Endothelial cell of umbilical vein (primary cell): ENCODE data around the gene ALDH5A1. TPM values are rescaled to one million over a fixed set of nuclear protein-coding genes. Genes with fewer than 3 reads are reported as not detected.

Source experiments
- BruUV-seq: library from RNA; stranded (reverse); fragments of 400-500 nt; replicated peaks from 2 replicates; lab custom pipeline; 2021; lab: Mats Ljungman, UMichigan
- CTCF ChIA-PET: fragments of 300-600, 350-600 bp; sonication (Branson Sonifier 250); formaldehyde crosslinking; loops from one replicate; lab custom pipeline; 2021; ENCODE audit warnings: antibody characterized with exemption, inconsistent platforms; lab: Charles Lee
- POLR2A ChIA-PET: fragments of 300-600, 350-600 bp; sonication (Branson Sonifier 250); formaldehyde crosslinking; loops from one replicate; lab custom pipeline; 2021; ENCODE audit warnings: antibody characterized with exemption, inconsistent platforms; lab: Charles Lee
- DNase-seq: peaks from one replicate; pipeline ENCODE4 v3.0.0-alpha.2; 2011; ENCODE audit warnings: low read depth, low spot score
- FAIRE-seq: peaks from 2 replicates; lab custom pipeline; 2011; peaks lifted over from hg19 to GRCh38; lab: Jason Lieb, UNC
- H2AFZ ChIP-seq: 2 replicates; pipeline ENCODE4 v1.6.0; 2012; ENCODE audit warnings: low read depth, low read length, control low read depth, inconsistent platforms
- H3K27ac ChIP-seq: 2 replicates; pipeline ENCODE4 v1.5.1; 2011; ENCODE audit warnings: low read depth, mild to moderate bottlenecking, control low read depth, low read length, moderate library complexity; ENCODE audit not compliant: insufficient read depth
- H3K27me3 ChIP-seq, 2 experiments: 2 replicates each; pipeline versions ENCODE4 v1.6.0 to v1.6.1; 2011; ENCODE audit warnings: low read length in 2 of 2, mixed read lengths in 1 of 2; ENCODE audit not compliant: control insufficient read depth in 2 of 2, insufficient read depth in 2 of 2
- H3K36me3 ChIP-seq, 2 experiments: 2 replicates in 1 of 2; 3 replicates in 1 of 2; pipeline ENCODE4 v1.5.1; 2011; ENCODE audit warnings: low read length in 2 of 2, mild to moderate bottlenecking in 1 of 2, moderate library complexity in 1 of 2; ENCODE audit not compliant: control insufficient read depth in 2 of 2, insufficient read depth in 2 of 2; ENCODE audit errors: extremely low read depth in 1 of 2
- H3K4me1 ChIP-seq: 3 replicates; pipeline ENCODE4 v1.5.1; 2011; ENCODE audit warnings: mild to moderate bottlenecking, low read length; ENCODE audit not compliant: control insufficient read depth, insufficient read depth; ENCODE audit errors: extremely low read depth
- H3K4me2 ChIP-seq: 2 replicates; pipeline ENCODE4 v1.6.1; 2011; ENCODE audit warnings: low read length, control low read depth, mixed read lengths; ENCODE audit not compliant: insufficient read depth
- H3K4me3 ChIP-seq, 3 experiments: fragments of 200-600 bp in 1 of 3; sonication (generic), shearing (Covaris generic) in 1 of 3; replicated peaks in 1 of 3; 2 replicates each; pipeline ENCODE4 v1.5.1; 2011 to 2016; ENCODE audit warnings: control low read depth in 3 of 3, low read length in 3 of 3, mild to moderate bottlenecking in 2 of 3, inconsistent platforms in 1 of 3, low read depth in 1 of 3, moderate library complexity in 1 of 3; ENCODE audit not compliant: insufficient read depth in 1 of 3
- H3K79me2 ChIP-seq: 2 replicates; pipeline ENCODE4 v1.6.0; 2012; ENCODE audit warnings: low read length, inconsistent platforms; ENCODE audit not compliant: control insufficient read depth, insufficient read depth
- H3K9ac ChIP-seq: replicated peaks from 2 replicates; pipeline ENCODE3; 2011; ENCODE audit warnings: low read length, control low read depth; ENCODE audit not compliant: insufficient read depth; ENCODE audit errors: extremely low read depth
- H3K9me1 ChIP-seq: replicated peaks from 3 replicates; pipeline ENCODE4 v1.6.0; 2011; ENCODE audit warnings: mild to moderate bottlenecking, low read length; ENCODE audit not compliant: control insufficient read depth, insufficient read depth; ENCODE audit errors: extremely low read depth
- H3K9me3 ChIP-seq: replicated peaks from 2 replicates; pipeline ENCODE4 v1.5.1; 2012; ENCODE audit warnings: low read length, inconsistent platforms; ENCODE audit not compliant: control insufficient read depth, insufficient read depth
- H4K20me1 ChIP-seq: replicated peaks from 2 replicates; pipeline ENCODE3; 2011; ENCODE audit warnings: mild to moderate bottlenecking, low read length; ENCODE audit not compliant: control insufficient read depth, insufficient read depth; ENCODE audit errors: extremely low read depth
- EZH2 ChIP-seq: IDR thresholded peaks from 2 replicates; pipeline ENCODE4 v1.6.1; 2012; ENCODE audit warnings: borderline replicate concordance, low read depth, mild to moderate bottlenecking, moderate library complexity, low read length, inconsistent platforms; ENCODE audit not compliant: severe bottlenecking
- GATA2 ChIP-seq: IDR thresholded peaks from 2 replicates; pipeline ENCODE4 v1.7.0; 2011; ENCODE audit warnings: low read depth, mild to moderate bottlenecking, moderate library complexity, mixed read lengths, low read length; ENCODE audit not compliant: insufficient read length, insufficient read depth
- JUN ChIP-seq: IDR thresholded peaks from 2 replicates; pipeline ENCODE4 v1.6.1; 2011; ENCODE audit warnings: borderline replicate concordance, low read depth; ENCODE audit not compliant: insufficient read length, insufficient read depth
- dilution Hi-C: fragments of 300-500 bp; cut with MboI; formaldehyde crosslinking; loops from one replicate; pipeline ENCODE4 v1.15.0; 2019; ENCODE audit warnings: low sequenced_read_pairs; ENCODE audit not compliant: extremely low pct_ligation_motif_present
- intact Hi-C: fragments of 100-400 bp; cut with micrococcal nuclease; formaldehyde crosslinking; loops from one replicate; pipeline ENCODE4 v1.10.0; 2022
- polyA plus RNA-seq, 4 experiments: library from polyadenylated mRNA; depleted of rRNA in 3 of 4; stranded (reverse) in 3 of 4; unstranded in 1 of 4; fragments of >200 nt; gene quantifications; 2 replicates each; pipeline versions ENCODE4 v1.2.1 to v1.2.3, GENCODE V29; 2011 to 2012; ENCODE audit warnings: missing spikeins in 1 of 4
- total RNA-seq: library from RNA; stranded (reverse); gene quantifications from 2 replicates; pipeline ENCODE4 v1.2.3, GENCODE V29; 2021
- TF ChIP-seq, protein P1 (sequence below), 2 donors: IDR thresholded peaks; 1 replicate in 1 of 2; 2 replicates in 1 of 2; pipeline ENCODE4 v1.5.1; 2011; ENCODE audit warnings: low read length in 2 of 2, mild to moderate bottlenecking in 2 of 2, moderate library complexity in 2 of 2, control low read depth in 1 of 2, inconsistent platforms in 1 of 2, low read depth in 1 of 2; ENCODE audit not compliant: insufficient read depth in 1 of 2; ENCODE audit errors: extremely low read depth in 1 of 2
- TF ChIP-seq, protein P2 (sequence below): IDR thresholded peaks from 2 replicates; pipeline ENCODE4 v1.6.1; 2011; ENCODE audit not compliant: insufficient read depth, insufficient read length

Gene ALDH5A1
- total and polyA plus RNA-seq, 2 donors (not counting 3 experiments of a cell fraction or from before 2014, with no cell fraction given): 0.51 to 1.1 TPM

DNA sequence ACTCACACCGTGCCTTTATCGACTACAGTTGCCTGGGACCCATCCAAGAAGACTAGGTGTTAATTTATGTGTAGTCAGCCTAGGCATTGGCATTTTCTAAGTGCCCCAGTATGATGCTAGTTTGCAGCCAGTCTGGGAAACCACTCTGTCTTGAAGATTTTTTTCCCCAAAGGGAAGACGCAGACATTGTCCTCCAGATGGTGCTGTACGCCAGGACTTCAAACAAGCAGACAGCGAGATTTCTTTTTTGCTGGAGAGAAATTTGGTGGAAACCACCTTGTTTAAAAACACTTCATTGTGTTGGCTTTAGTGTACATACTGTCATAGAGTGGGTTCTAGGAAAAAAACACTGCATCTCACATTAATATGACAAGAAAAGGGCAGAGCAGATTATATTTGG lies 30.0 kb downstream of the ALDH5A1 start:
- FAIRE-seq: peak; percentile 76
- BruUV-seq: no TSS peak
- H3K36me3 ChIP-seq: no peaks in the 10 kb centered on the region
- no peaks in the 10 kb centered on the region for H3K79me2 ChIP-seq
- ChIA-PET CTCF (interaction anchor here (1.1 kb wide), 1 partner anchor 242 kb away, joined by 4 read pairs; no protein-coding TSS in a partner anchor), POLR2A (no interaction called here)
- no peaks in the 10 kb centered on the region for H3K4me1 ChIP-seq
- H3K9me3 ChIP-seq: no peaks in the 10 kb centered on the region
- intact Hi-C loops: loop anchor here (2.0 kb wide), 1 partner anchor 170 kb away; no protein-coding TSS in a partner anchor
- H3K27me3 ChIP-seq: no peaks in the 10 kb centered on the region
- no peaks in the 10 kb centered on the region for H4K20me1 ChIP-seq
- no peak overlapping the region for H3K9ac ChIP-seq
- no peak overlapping the region for H2AFZ ChIP-seq
- peak; percentile 9 for DNase-seq
- TF ChIP-seq EZH2: no peak
- TF ChIP-seq, protein P1, sequence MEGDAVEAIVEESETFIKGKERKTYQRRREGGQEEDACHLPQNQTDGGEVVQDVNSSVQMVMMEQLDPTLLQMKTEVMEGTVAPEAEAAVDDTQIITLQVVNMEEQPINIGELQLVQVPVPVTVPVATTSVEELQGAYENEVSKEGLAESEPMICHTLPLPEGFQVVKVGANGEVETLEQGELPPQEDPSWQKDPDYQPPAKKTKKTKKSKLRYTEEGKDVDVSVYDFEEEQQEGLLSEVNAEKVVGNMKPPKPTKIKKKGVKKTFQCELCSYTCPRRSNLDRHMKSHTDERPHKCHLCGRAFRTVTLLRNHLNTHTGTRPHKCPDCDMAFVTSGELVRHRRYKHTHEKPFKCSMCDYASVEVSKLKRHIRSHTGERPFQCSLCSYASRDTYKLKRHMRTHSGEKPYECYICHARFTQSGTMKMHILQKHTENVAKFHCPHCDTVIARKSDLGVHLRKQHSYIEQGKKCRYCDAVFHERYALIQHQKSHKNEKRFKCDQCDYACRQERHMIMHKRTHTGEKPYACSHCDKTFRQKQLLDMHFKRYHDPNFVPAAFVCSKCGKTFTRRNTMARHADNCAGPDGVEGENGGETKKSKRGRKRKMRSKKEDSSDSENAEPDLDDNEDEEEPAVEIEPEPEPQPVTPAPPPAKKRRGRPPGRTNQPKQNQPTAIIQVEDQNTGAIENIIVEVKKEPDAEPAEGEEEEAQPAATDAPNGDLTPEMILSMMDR (IDR thresholded peaks at IDR 0.05; ENCODE audit: extremely low read depth in 1 of 2, insufficient read depth in 1 of 2, low read depth in 1 of 2, low read length in 2 of 2): peak; percentile 26 to 30
- no peak overlapping the region for H3K4me3 ChIP-seq
- H3K27ac ChIP-seq: no peak overlapping the region
- no peak overlapping the region for H3K4me2 ChIP-seq
- H3K9me1 ChIP-seq: no peaks in the 10 kb centered on the region
- dilution Hi-C loops: no loop called here

DNA sequence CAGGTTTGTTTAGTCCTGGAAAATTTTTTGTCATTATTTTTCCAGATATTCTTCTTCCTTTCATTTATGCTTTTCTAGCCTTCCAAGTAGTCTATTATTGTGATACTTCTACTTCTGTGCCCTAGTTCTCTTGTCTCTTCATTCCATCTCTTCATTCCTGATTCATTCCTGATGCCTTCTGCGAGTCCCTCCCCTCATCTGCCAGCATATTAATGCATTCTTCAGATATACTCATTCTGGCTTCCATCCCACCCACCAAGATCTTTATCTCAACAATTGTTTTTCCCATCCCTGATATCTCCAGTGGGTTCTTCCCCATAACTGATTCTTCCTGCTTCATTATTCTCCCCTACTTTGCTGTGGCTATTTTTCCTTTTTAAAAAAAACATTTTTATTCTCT lies 35.2 kb downstream of the ALDH5A1 start:
- Histone ChIP-seq H4K20me1 (no peaks in the 10 kb centered on the region), H3K36me3 (no peaks in the 10 kb centered on the region), H3K4me2 (no peak overlapping the region), H3K4me1 (no peaks in the 10 kb centered on the region), H3K9me1 (no peaks in the 10 kb centered on the region), H3K79me2 (no peaks in the 10 kb centered on the region), H3K9me3 (no peaks in the 10 kb centered on the region), H3K27ac (no peak overlapping the region), H3K4me3 (no peak overlapping the region), H2AFZ (no peak overlapping the region), H3K9ac (no peak overlapping the region), H3K27me3 (no peaks in the 10 kb centered on the region)
- no peak for DNase-seq
- dilution Hi-C loops (no loop called here), intact Hi-C loops (no loop called here)
- ChIA-PET POLR2A (no interaction called here), CTCF (no interaction called here)
- no TSS peak for BruUV-seq
- TF ChIP-seq, protein P2, sequence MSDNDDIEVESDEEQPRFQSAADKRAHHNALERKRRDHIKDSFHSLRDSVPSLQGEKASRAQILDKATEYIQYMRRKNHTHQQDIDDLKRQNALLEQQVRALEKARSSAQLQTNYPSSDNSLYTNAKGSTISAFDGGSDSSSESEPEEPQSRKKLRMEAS: no peak
- TF ChIP-seq JUN (no peak), GATA2 (no peak), EZH2 (no peak)
- TF ChIP-seq, protein P1 (IDR thresholded peaks at IDR 0.05; ENCODE audit: extremely low read depth in 1 of 2, insufficient read depth in 1 of 2, low read depth in 1 of 2, low read length in 2 of 2): no peak
- no peak for FAIRE-seq
